HL-60 (cell line): ENCODE measurements around the gene ZNF579.

ENCODE experiments used
- CTCF ChIP-seq: IDR thresholded peaks from one replicate; pipeline ENCODE4 v1.5.1; 2011; ENCODE audit warnings: low read length, control low read depth, inconsistent platforms; ENCODE audit not compliant: insufficient read depth
- GABPA ChIP-seq: IDR thresholded peaks from 2 replicates; pipeline ENCODE4 v1.6.1; 2012; ENCODE audit warnings: low read depth

GRCh38 chr19:55576746-55577145 is 3.9 kb downstream of the ZNF579 start:
- TF ChIP-seq CTCF (no peak), GABPA (no peak)
